ENCODE data around the gene ITPK1.

The ITPK1 gene

GRCh38 chr14:92931681-92932447, 183.9 kb downstream of the ITPK1 start:
- POLR2A ChIA-PET = no interaction called here
- DNase-seq (ENCODE audit: extremely low spot score) = no peak
- TF ChIP-seq, protein P1, sequence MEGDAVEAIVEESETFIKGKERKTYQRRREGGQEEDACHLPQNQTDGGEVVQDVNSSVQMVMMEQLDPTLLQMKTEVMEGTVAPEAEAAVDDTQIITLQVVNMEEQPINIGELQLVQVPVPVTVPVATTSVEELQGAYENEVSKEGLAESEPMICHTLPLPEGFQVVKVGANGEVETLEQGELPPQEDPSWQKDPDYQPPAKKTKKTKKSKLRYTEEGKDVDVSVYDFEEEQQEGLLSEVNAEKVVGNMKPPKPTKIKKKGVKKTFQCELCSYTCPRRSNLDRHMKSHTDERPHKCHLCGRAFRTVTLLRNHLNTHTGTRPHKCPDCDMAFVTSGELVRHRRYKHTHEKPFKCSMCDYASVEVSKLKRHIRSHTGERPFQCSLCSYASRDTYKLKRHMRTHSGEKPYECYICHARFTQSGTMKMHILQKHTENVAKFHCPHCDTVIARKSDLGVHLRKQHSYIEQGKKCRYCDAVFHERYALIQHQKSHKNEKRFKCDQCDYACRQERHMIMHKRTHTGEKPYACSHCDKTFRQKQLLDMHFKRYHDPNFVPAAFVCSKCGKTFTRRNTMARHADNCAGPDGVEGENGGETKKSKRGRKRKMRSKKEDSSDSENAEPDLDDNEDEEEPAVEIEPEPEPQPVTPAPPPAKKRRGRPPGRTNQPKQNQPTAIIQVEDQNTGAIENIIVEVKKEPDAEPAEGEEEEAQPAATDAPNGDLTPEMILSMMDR (IDR thresholded peaks at IDR 0.05; ENCODE audit: control extremely low read depth, extremely low read depth, low read depth, missing control alignments) = no peak
- CTCF ChIA-PET = interaction anchor here (1.0 to 1.5 kb wide), 2 partner anchors 23 to 31 kb away, joined by 3 read pairs; no protein-coding TSS in a partner anchor

DNA sequence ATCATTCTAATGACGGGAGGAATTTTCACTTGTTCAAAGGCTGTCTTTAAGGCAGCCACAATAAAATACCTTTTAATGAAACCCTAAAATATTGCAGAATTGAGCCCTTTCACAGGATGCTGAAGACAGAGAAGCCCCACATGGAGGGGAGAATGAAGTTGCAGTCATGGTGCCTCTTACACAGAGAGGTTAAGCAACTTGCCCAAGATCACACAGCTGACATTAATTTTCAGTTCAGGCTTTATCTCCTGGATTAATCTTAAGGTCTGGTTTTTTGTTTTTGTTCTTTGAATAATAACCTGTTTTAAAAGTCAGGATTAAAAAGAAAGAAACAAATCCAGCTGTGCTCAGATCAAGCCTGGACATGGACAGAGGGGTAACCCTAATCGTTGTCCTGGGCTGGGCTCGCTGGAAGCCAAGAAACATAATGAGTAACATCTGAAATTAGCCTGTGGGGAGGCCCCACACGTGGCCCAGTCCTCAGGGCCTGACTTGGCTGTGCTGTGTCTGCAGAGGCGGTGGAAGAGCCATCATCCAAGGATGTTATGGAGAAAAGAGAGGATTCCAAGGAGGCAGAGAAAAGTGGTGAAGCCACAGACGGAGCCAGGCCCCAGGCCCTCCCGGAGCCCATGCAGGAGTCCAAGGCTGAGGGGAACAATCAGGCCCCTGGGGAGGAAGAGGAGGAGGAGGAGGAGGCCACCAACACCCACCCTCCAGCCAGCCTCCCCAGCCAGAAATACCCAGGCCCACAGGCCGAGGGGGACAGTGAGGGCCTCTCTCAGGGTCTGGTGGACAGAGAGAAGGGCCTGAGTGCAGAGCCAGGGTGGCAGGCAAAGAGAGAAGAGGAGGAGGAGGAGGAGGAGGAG, 184.8 kb downstream of the ITPK1 start:
- CTCF ChIA-PET = interaction anchor here (1.5 kb wide), 1 partner anchor 51 kb away, joined by 4 read pairs; no protein-coding TSS in a partner anchor
- no peak for DNase-seq (ENCODE audit: extremely low spot score)
- POLR2A ChIA-PET = no interaction called here

DNA sequence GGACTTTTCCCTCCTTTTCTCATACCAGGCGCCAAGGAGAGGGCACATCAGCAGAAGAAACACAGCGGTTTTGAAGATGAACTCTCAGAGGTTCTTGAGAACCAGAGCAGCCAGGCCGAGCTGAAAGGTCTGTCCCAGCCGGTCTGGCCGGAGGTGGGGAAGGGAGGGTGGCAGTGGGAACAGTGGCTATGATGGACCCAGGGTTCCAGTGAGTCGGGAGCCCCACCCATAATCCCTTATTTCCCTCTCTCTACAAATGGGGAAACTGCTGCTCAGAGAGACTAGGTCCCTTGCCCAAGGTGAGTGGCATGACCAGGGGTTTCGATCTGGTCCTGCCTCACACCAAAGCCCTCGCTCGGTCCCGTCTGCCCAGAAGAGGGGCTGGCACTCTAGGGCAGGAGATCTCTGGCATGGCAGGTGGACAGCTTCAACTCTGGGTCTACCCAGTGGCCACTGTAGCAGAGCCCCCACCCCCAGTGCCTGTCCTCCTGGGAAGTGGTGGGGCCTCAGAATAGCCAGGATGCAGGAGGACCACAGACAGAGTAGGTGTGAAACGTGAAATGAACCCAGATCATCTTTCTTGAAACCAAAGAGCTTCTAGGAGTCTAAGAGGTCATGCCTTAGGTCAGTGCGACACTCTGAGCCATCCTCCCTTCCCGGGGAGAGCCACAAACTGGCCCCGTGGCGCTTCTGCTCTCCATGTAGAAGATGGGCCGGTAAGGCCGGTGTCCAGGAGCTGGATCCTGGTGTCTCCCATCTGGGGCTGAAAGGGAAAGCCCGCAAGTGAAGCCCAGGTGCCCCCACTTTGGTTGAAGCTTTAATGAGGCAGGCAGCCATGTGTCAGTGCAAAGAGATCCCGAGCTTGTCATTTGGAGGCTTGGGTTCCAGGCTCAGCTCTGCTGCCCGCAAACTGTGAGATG, 185.8 kb downstream of the ITPK1 start:
- ChIA-PET POLR2A (no interaction called here), CTCF (interaction anchor here (1.2 to 1.5 kb wide), 2 partner anchors 11 to 50 kb away, joined by 3 to 4 read pairs; no protein-coding TSS in a partner anchor)
- TF ChIP-seq, protein P1 (IDR thresholded peaks at IDR 0.05; ENCODE audit: control extremely low read depth, extremely low read depth, low read depth, missing control alignments) = no peak
- no peak for DNase-seq (ENCODE audit: extremely low spot score)

More for the DNA sequence above, 184.8 kb downstream of the ITPK1 start:
- TF ChIP-seq, protein P1 (IDR thresholded peaks at IDR 0.05; ENCODE audit: control extremely low read depth, extremely low read depth, low read depth, missing control alignments) = no peak

GRCh38 chr14:92928961-92929688, 186.6 kb downstream of the ITPK1 start:
- POLR2A ChIA-PET = no interaction called here
- CTCF ChIA-PET = interaction anchor here (1.2 kb wide), 1 partner anchor 12 kb away, joined by 3 read pairs; no protein-coding TSS in a partner anchor
- TF ChIP-seq, protein P1 (IDR thresholded peaks at IDR 0.05; ENCODE audit: control extremely low read depth, extremely low read depth, low read depth, missing control alignments) = no peak
- DNase-seq (ENCODE audit: extremely low spot score) = no peak

GRCh38 chr14:92928258-92928629, 187.5 kb downstream of the ITPK1 start:
- CTCF ChIA-PET = interaction anchor here (1.2 kb wide), 1 partner anchor 13 kb away, joined by 3 read pairs; no protein-coding TSS in a partner anchor
- DNase-seq (ENCODE audit: extremely low spot score) = no peak
- POLR2A ChIA-PET = no interaction called here
- TF ChIP-seq, protein P1 (IDR thresholded peaks at IDR 0.05; ENCODE audit: control extremely low read depth, extremely low read depth, low read depth, missing control alignments) = no peak
